Nephron (organoid): ENCODE measurements around the gene KRT8.

Experiments
- H3K27ac Mint-ChIP-seq, 3 experiments: 2 replicates each; pipeline ENCODE4 v1.8.0; 2020; ENCODE audit warnings: mixed read lengths in 3 of 3, mild to moderate bottlenecking in 2 of 3, moderate library complexity in 1 of 3
- H3K27me3 Mint-ChIP-seq: 2 replicates; pipeline ENCODE4 v1.8.0; 2021; ENCODE audit warnings: low read depth, mild to moderate bottlenecking, moderate library complexity, mixed read lengths
- H3K36me3 Mint-ChIP-seq: 2 replicates; pipeline ENCODE4 v1.8.0; 2020; ENCODE audit warnings: low read depth, mixed read lengths
- H3K4me1 Mint-ChIP-seq: 2 replicates; pipeline ENCODE4 v1.8.0; 2020; ENCODE audit warnings: mixed read lengths
- H3K4me3 Mint-ChIP-seq, 3 experiments: 2 replicates each; pipeline ENCODE4 v1.8.0; 2020; ENCODE audit warnings: mild to moderate bottlenecking in 3 of 3, mixed read lengths in 3 of 3, moderate library complexity in 2 of 3
- H3K9me3 Mint-ChIP-seq: 2 replicates; pipeline ENCODE4 v1.8.0; 2020; ENCODE audit warnings: mixed read lengths
- CTCF ChIP-seq, 3 experiments: fragments of 200-600 bp; sonication (generic); IDR thresholded peaks; one replicate each; pipeline ENCODE4 v1.5.0; 2021; ENCODE audit warnings: antibody characterized with exemption in 3 of 3; ENCODE audit not compliant: unreplicated experiment in 3 of 3

Gene KRT8

GRCh38 chr12:52927964-52928363 is 23.1 kb upstream of the KRT8 start:
- no peaks in the 10 kb centered on the region for H3K9me3 Mint-ChIP-seq
- H3K36me3 Mint-ChIP-seq = no peaks in the 10 kb centered on the region
- peaks cover 7% of the 10 kb centered on the region for H3K27me3 Mint-ChIP-seq
- H3K4me3 Mint-ChIP-seq = no peak overlapping the region
- TF ChIP-seq CTCF (IDR thresholded peaks at IDR 0.05; ENCODE audit: unreplicated experiment in 3 of 3) = no peak
- H3K27ac Mint-ChIP-seq = peak overlapping the region in 2 of 3 experiments; percentile 32 to 65
- H3K4me1 Mint-ChIP-seq = peaks cover 24% of the 10 kb centered on the region

GRCh38 chr12:52926596-52927234 is 21.8 kb upstream of the KRT8 start:
- peak overlapping the region; percentile 53 to 92 (median 90) for H3K27ac Mint-ChIP-seq
- no peak for TF ChIP-seq CTCF (IDR thresholded peaks at IDR 0.05; ENCODE audit: unreplicated experiment in 3 of 3)
- peaks cover 7% of the 10 kb centered on the region for H3K27me3 Mint-ChIP-seq
- no peaks in the 10 kb centered on the region for H3K36me3 Mint-ChIP-seq
- peaks cover 24% of the 10 kb centered on the region for H3K4me1 Mint-ChIP-seq
- H3K4me3 Mint-ChIP-seq = peak overlapping the region in 1 of 3 experiments; percentile 43
- no peaks in the 10 kb centered on the region for H3K9me3 Mint-ChIP-seq

- Mint-ChIP-seq H3K27me3 (peaks cover 7% of the 10 kb centered on the region), H3K4me3 (peak overlapping the region in 1 of 3 experiments; percentile 43), H3K9me3 (no peaks in the 10 kb centered on the region), H3K36me3 (no peaks in the 10 kb centered on the region), H3K4me1 (peaks cover 24% of the 10 kb centered on the region), H3K27ac (peak overlapping the region; percentile 53 to 92 (median 90))
- no peak for TF ChIP-seq CTCF (IDR thresholded peaks at IDR 0.05; ENCODE audit: unreplicated experiment in 3 of 3)
Observed at GRCh38 chr12:52925717-52926595, 21.1 kb upstream of the KRT8 start.

- H3K4me3 Mint-ChIP-seq = no peak overlapping the region
- peaks cover 11% of the 10 kb centered on the region for H3K27me3 Mint-ChIP-seq
- TF ChIP-seq CTCF (IDR thresholded peaks at IDR 0.05; ENCODE audit: unreplicated experiment in 3 of 3) = no peak
- H3K36me3 Mint-ChIP-seq = no peaks in the 10 kb centered on the region
- no peaks in the 10 kb centered on the region for H3K9me3 Mint-ChIP-seq
- peaks cover 24% of the 10 kb centered on the region for H3K4me1 Mint-ChIP-seq
- H3K27ac Mint-ChIP-seq = peak overlapping the region; percentile 53 to 92 (median 90)
Observed at GRCh38 chr12:52924764-52925716, 20.2 kb upstream of the KRT8 start.

- peaks cover 19% of the 10 kb centered on the region for H3K4me1 Mint-ChIP-seq
- no peak overlapping the region for H3K4me3 Mint-ChIP-seq
- no peaks in the 10 kb centered on the region for H3K9me3 Mint-ChIP-seq
- H3K27ac Mint-ChIP-seq = peak overlapping the region in 2 of 3 experiments; percentile 48 to 69
- no peaks in the 10 kb centered on the region for H3K36me3 Mint-ChIP-seq
- no peak for TF ChIP-seq CTCF (IDR thresholded peaks at IDR 0.05; ENCODE audit: unreplicated experiment in 3 of 3)
- peaks cover 3% of the 10 kb centered on the region for H3K27me3 Mint-ChIP-seq
Observed at GRCh38 chr12:52921488-52922165, 16.8 kb upstream of the KRT8 start.
